Astrocyte of the cerebellum (primary cell): ENCODE data around the gene B4GALT6.

Experiments
- DNase-seq: peaks from one replicate; pipeline ENCODE4 v3.0.0-alpha.2; 2011; ENCODE audit warnings: low read depth
- H3K4me3 ChIP-seq: 2 replicates; pipeline ENCODE4 v1.5.1; 2011; ENCODE audit warnings: mild to moderate bottlenecking, low read depth, low read length, moderate library complexity
- in situ Hi-C: cut with HindIII; loops from 2 replicates; pipeline ENCODE4 v1.10.0; 2017; ENCODE audit warnings: low sequenced_read_pairs
- TF ChIP-seq, protein P1 (sequence below): IDR thresholded peaks from 2 replicates; pipeline ENCODE4 v1.5.1; 2012; ENCODE audit warnings: low read length, low read depth, moderate library complexity, mild to moderate bottlenecking; ENCODE audit errors: missing control alignments

The B4GALT6 gene

DNA sequence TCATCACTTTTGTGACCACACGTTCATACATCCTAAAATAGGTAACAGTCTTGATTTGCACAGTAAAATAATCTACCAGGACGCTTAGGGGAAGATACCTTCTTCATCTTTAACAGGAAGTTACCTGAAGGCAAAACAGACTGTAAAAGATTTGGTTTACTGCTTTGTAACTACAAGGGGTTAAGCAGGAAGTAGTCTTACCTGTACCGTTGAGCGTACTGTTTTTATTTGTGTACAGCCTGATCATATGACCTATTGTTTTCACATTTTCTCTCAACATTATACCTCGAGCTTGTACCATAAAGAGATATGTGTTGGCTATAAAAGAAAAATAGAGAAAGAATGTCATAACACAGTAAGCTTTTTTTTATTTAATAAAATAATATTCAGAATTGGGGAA, 18.3 kb downstream of the B4GALT6 start:
- in situ Hi-C loops = no loop called here
- TF ChIP-seq, protein P1, sequence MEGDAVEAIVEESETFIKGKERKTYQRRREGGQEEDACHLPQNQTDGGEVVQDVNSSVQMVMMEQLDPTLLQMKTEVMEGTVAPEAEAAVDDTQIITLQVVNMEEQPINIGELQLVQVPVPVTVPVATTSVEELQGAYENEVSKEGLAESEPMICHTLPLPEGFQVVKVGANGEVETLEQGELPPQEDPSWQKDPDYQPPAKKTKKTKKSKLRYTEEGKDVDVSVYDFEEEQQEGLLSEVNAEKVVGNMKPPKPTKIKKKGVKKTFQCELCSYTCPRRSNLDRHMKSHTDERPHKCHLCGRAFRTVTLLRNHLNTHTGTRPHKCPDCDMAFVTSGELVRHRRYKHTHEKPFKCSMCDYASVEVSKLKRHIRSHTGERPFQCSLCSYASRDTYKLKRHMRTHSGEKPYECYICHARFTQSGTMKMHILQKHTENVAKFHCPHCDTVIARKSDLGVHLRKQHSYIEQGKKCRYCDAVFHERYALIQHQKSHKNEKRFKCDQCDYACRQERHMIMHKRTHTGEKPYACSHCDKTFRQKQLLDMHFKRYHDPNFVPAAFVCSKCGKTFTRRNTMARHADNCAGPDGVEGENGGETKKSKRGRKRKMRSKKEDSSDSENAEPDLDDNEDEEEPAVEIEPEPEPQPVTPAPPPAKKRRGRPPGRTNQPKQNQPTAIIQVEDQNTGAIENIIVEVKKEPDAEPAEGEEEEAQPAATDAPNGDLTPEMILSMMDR = no peak
- H3K4me3 ChIP-seq = no peak overlapping the region
- no peak for DNase-seq

GRCh38 chr18:31664101-31664500, 20.3 kb downstream of the B4GALT6 start:
- in situ Hi-C loops = no loop called here
- no peak for DNase-seq

GRCh38 chr18:31661965-31662364, 22.4 kb downstream of the B4GALT6 start:
- in situ Hi-C loops = no loop called here
- TF ChIP-seq, protein P1 = no peak
- DNase-seq = peak; percentile 78

More at GRCh38 chr18:31664101-31664500, 20.3 kb downstream of the B4GALT6 start:
- no peak overlapping the region for H3K4me3 ChIP-seq
- TF ChIP-seq, protein P1 = no peak

GRCh38 chr18:31660763-31661162, 23.6 kb downstream of the B4GALT6 start:
- TF ChIP-seq, protein P1 = no peak
- in situ Hi-C loops = no loop called here

More at GRCh38 chr18:31661965-31662364, 22.4 kb downstream of the B4GALT6 start:
- no peak overlapping the region for H3K4me3 ChIP-seq

DNA sequence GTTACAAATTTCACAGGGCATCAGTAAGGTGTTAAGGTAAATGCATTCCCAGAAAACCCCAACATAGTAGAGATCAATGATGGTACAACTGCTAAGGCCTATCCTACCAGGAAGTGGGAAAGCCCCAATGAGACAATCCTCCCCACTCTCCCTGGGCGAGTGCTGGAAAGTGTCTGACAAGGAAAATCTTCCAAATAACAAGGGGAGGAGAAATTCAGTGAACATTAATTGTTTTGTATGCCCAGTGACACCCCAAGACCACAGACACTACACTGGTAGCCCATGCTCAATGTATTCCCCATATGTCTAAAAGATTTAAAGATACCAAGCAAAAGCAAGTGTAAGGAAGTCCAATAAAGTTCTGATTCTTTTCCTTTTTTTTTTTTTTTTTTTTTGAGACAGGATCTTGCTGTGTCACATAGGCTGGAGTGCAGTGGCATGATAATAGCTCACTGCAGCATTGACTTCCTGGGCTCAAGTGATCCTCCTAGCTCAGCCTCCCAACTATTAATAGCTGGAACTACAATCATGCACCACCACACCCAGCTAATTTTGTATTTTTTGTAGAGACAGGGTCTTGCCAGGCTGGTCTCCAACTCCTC, 24.7 kb downstream of the B4GALT6 start:
- no peak for DNase-seq
- in situ Hi-C loops = no loop called here
- TF ChIP-seq, protein P1 = no peak
- H3K4me3 ChIP-seq = no peak overlapping the region

More at GRCh38 chr18:31660763-31661162, 23.6 kb downstream of the B4GALT6 start:
- H3K4me3 ChIP-seq = no peak overlapping the region
- no peak for DNase-seq

GRCh38 chr18:31658670-31659575, 25.5 kb downstream of the B4GALT6 start:
- TF ChIP-seq, protein P1 = no peak
- peak; percentile 0 for DNase-seq
- no peak overlapping the region for H3K4me3 ChIP-seq
- in situ Hi-C loops = no loop called here
